H9 (cell line): ENCODE results near the gene ACSM5. TPM values are rescaled to one million over a fixed set of nuclear protein-coding genes. Genes with fewer than 3 reads are reported as not detected.

Experiments used
- DNase-seq: peaks from one replicate; pipeline ENCODE4 v3.0.0-alpha.2; 2017
- H2AFZ ChIP-seq: one replicate; pipeline ENCODE4 v1.6.1; 2013; ENCODE audit warnings: mild to moderate bottlenecking, low read length, control low read depth, moderate library complexity
- H2AK5ac ChIP-seq: 2 replicates; pipeline ENCODE4 v1.6.1; 2013; ENCODE audit warnings: low read length, control low read depth, mixed read lengths; ENCODE audit not compliant: insufficient read length
- H2BK120ac ChIP-seq: one replicate; pipeline ENCODE4 v1.6.1; 2013; ENCODE audit warnings: low read depth, mild to moderate bottlenecking, low read length, control low read depth, inconsistent platforms; ENCODE audit not compliant: poor library complexity, severe bottlenecking
- H2BK12ac ChIP-seq: 2 replicates; pipeline ENCODE4 v1.6.1; 2013; ENCODE audit warnings: low read length, control low read depth, mixed read lengths, low read depth; ENCODE audit not compliant: insufficient read length
- H2BK15ac ChIP-seq: 2 replicates; pipeline ENCODE4 v1.6.1; 2013; ENCODE audit warnings: low read depth, low read length, control low read depth
- H2BK20ac ChIP-seq: one replicate; pipeline ENCODE4 v1.6.1; 2013; ENCODE audit warnings: low read depth, mild to moderate bottlenecking, low read length, control low read depth, inconsistent platforms; ENCODE audit not compliant: poor library complexity, severe bottlenecking
- H2BK5ac ChIP-seq: 2 replicates; pipeline ENCODE4 v1.6.1; 2013; ENCODE audit warnings: low read length, control low read depth, mixed read lengths; ENCODE audit not compliant: insufficient read length
- H3K14ac ChIP-seq: 2 replicates; pipeline ENCODE4 v1.6.1; 2013; ENCODE audit warnings: low read length, control low read depth; ENCODE audit not compliant: insufficient read depth
- H3K18ac ChIP-seq: 2 replicates; pipeline ENCODE4 v1.6.1; 2013; ENCODE audit warnings: low read depth, mild to moderate bottlenecking, mixed read lengths, low read length, control low read depth; ENCODE audit not compliant: insufficient read length
- H3K23ac ChIP-seq: 2 replicates; pipeline ENCODE4 v1.6.1; 2013; ENCODE audit warnings: low read length, control low read depth, mixed read lengths, low read depth; ENCODE audit not compliant: insufficient read length
- H3K23me2 ChIP-seq: 2 replicates; pipeline ENCODE4 v1.6.1; 2013; ENCODE audit warnings: low read depth, mild to moderate bottlenecking, mixed read lengths, low read length, control low read depth; ENCODE audit not compliant: insufficient read length, poor library complexity, severe bottlenecking
- H3K27ac ChIP-seq: 2 replicates; pipeline ENCODE4 v1.5.1; 2013; ENCODE audit warnings: low read length, control low read depth, mixed read lengths, low read depth; ENCODE audit not compliant: insufficient read length
- H3K27me3 ChIP-seq: 2 replicates; pipeline ENCODE4 v1.6.1; 2013; ENCODE audit warnings: low read length, control low read depth, inconsistent platforms; ENCODE audit not compliant: insufficient read depth
- H3K4ac ChIP-seq: 2 replicates; pipeline ENCODE4 v1.6.1; 2013; ENCODE audit warnings: low read depth, mild to moderate bottlenecking, control low read depth, inconsistent platforms, low read length, moderate library complexity
- H3K4me1 ChIP-seq: 2 replicates; pipeline ENCODE4 v1.6.1; 2013; ENCODE audit warnings: low read length, control low read depth, inconsistent platforms; ENCODE audit not compliant: insufficient read depth
- H3K4me2 ChIP-seq: 2 replicates; pipeline ENCODE4 v1.6.1; 2013; ENCODE audit warnings: low read length, control low read depth, mixed read lengths; ENCODE audit not compliant: insufficient read length, insufficient read depth
- H3K56ac ChIP-seq: 2 replicates; pipeline ENCODE4 v1.6.1; 2013; ENCODE audit warnings: low read depth, mild to moderate bottlenecking, mixed read lengths, low read length, control low read depth; ENCODE audit not compliant: insufficient read length
- H3K79me1 ChIP-seq: 2 replicates; pipeline ENCODE4 v1.6.1; 2013; ENCODE audit warnings: low read depth, mild to moderate bottlenecking, moderate library complexity, low read length, control low read depth, inconsistent platforms; ENCODE audit not compliant: insufficient read depth, poor library complexity, severe bottlenecking
- H3K79me2 ChIP-seq: 2 replicates; pipeline ENCODE4 v1.6.1; 2013; ENCODE audit warnings: low read length, control low read depth, inconsistent platforms; ENCODE audit not compliant: insufficient read depth
- H3K9ac ChIP-seq: 2 replicates; pipeline ENCODE4 v1.6.1; 2013; ENCODE audit warnings: low read length, control low read depth, mixed read lengths; ENCODE audit not compliant: insufficient read length; ENCODE audit errors: extremely low read depth
- H3K9me3 ChIP-seq: one replicate; pipeline ENCODE4 v1.6.1; 2013; ENCODE audit warnings: low read depth, low read length, inconsistent platforms; ENCODE audit not compliant: control insufficient read depth
- H3T11ph ChIP-seq: one replicate; pipeline ENCODE4 v1.6.1; 2013; ENCODE audit warnings: mild to moderate bottlenecking, low read length, control low read depth, inconsistent platforms
- H4K20me1 ChIP-seq: one replicate; pipeline ENCODE4 v1.6.1; 2013; ENCODE audit not compliant: control insufficient read depth, insufficient read length, insufficient read depth
- H4K5ac ChIP-seq: 2 replicates; pipeline ENCODE4 v1.6.1; 2013; ENCODE audit warnings: low read depth, mild to moderate bottlenecking, mixed read lengths, low read length, control low read depth; ENCODE audit not compliant: insufficient read length
- H4K8ac ChIP-seq: replicated peaks from 2 replicates; pipeline ENCODE4 v1.6.1; 2013; ENCODE audit warnings: low read length, control low read depth, mixed read lengths, low read depth; ENCODE audit not compliant: insufficient read length
- H4K91ac ChIP-seq: 2 replicates; pipeline ENCODE4 v1.6.1; 2013; ENCODE audit warnings: low read depth, mild to moderate bottlenecking, moderate library complexity, mixed read lengths, low read length, control low read depth; ENCODE audit not compliant: insufficient read length
- H3K27ac Mint-ChIP-seq, 3 experiments: 2 replicates in 2 of 3; 3 replicates in 1 of 3; pipeline ENCODE4 v1.8.0; 2020 to 2021; ENCODE audit warnings: mixed read lengths in 3 of 3, mild to moderate bottlenecking in 1 of 3, moderate library complexity in 1 of 3
- H3K27me3 Mint-ChIP-seq: 2 replicates; pipeline ENCODE4 v1.8.0; 2021; ENCODE audit warnings: low read depth, mild to moderate bottlenecking, moderate library complexity, mixed read lengths
- H3K36me3 Mint-ChIP-seq, 3 experiments: 2 replicates in 2 of 3; 3 replicates in 1 of 3; pipeline ENCODE4 v1.8.0; 2020 to 2021; ENCODE audit warnings: low read depth in 3 of 3, mixed read lengths in 3 of 3; ENCODE audit not compliant: insufficient read depth in 1 of 3
- H3K4me1 Mint-ChIP-seq, 2 experiments: 2 replicates each; pipeline ENCODE4 v1.8.0; 2020; ENCODE audit warnings: mixed read lengths in 2 of 2
- H3K4me3 Mint-ChIP-seq, 2 experiments: 2 replicates in 1 of 2; 3 replicates in 1 of 2; pipeline ENCODE4 v1.8.0; 2020 to 2021; ENCODE audit warnings: mild to moderate bottlenecking in 2 of 2, mixed read lengths in 2 of 2, moderate library complexity in 1 of 2
- H3K9me3 Mint-ChIP-seq, 2 experiments: 2 replicates in 1 of 2; 3 replicates in 1 of 2; pipeline ENCODE4 v1.8.0; 2020; ENCODE audit warnings: mild to moderate bottlenecking in 2 of 2, mixed read lengths in 2 of 2, moderate library complexity in 1 of 2
- CTCF ChIP-seq: fragments of 200-600 bp; sonication (generic); conservative IDR thresholded peaks from 3 replicates; pipeline ENCODE4 v1.8.0; 2021; ENCODE audit warnings: antibody characterized with exemption, mild to moderate bottlenecking
- WGBS: extraction: QIAGEN DNeasy Blood & Tissue Kit; methylation state at CpG from one replicate; pipeline ENCODE4 v1.1.7; 2013; ENCODE audit warnings: missing lambda C conversion rate, low lambda C conversion rate, mixed read lengths; ENCODE audit not compliant: insufficient read length; ENCODE audit errors: extremely low coverage; 5-methylcytosine and 5-hydroxymethylcytosine counted together
- total RNA-seq: library from RNA; stranded (reverse); gene quantifications from 2 replicates; pipeline ENCODE4 v1.2.1, GENCODE V29; 2021

Gene ACSM5
- total RNA-seq, 1 experiment from 2014 or later = not detected

GRCh38 chr16:20364051-20364450 lies 45.3 kb upstream of the ACSM5 start:
- no peak overlapping the region for H4K5ac ChIP-seq
- no peak overlapping the region for H3K23ac ChIP-seq
- no peak for TF ChIP-seq CTCF
- no peak overlapping the region for H2AFZ ChIP-seq
- no peaks in the 10 kb centered on the region for H3K9me3 ChIP-seq
- H3K9me3 Mint-ChIP-seq = no peaks in the 10 kb centered on the region
- no peaks in the 10 kb centered on the region for H3K27me3 ChIP-seq
- no CpG with 5 or more reads among the region's 3 CpGs for WGBS
- no peak overlapping the region for H2BK20ac ChIP-seq
- H4K8ac ChIP-seq = no peak overlapping the region
- no peaks in the 10 kb centered on the region; the same call in 1 of the 2 replicates for H3K79me2 ChIP-seq
- no peaks in the 10 kb centered on the region for H3K79me1 ChIP-seq
- H4K91ac ChIP-seq = no peak overlapping the region
- no peak overlapping the region for H2AK5ac ChIP-seq
- H3K27ac ChIP-seq = no peak overlapping the region
- no peak overlapping the region for H3K14ac ChIP-seq
- H3K4ac ChIP-seq = no peak overlapping the region
- H2BK120ac ChIP-seq = no peak overlapping the region
- H4K20me1 ChIP-seq = no peaks in the 10 kb centered on the region
- DNase-seq = no peak
- H3K27me3 Mint-ChIP-seq = peaks cover 17% of the 10 kb centered on the region
- H3K9ac ChIP-seq = no peak overlapping the region
- no peaks in the 10 kb centered on the region for H3K23me2 ChIP-seq
- H3K4me3 Mint-ChIP-seq = no peak overlapping the region
- no peak overlapping the region for H3K27ac Mint-ChIP-seq
- no peaks in the 10 kb centered on the region; a peak in 1 of 7 replicates for H3K36me3 Mint-ChIP-seq
- no peaks in the 10 kb centered on the region for H3K4me1 ChIP-seq
- H3K56ac ChIP-seq = no peak overlapping the region
- H2BK5ac ChIP-seq = no peak overlapping the region
- H3K4me1 Mint-ChIP-seq = no peaks in the 10 kb centered on the region
- H3K4me2 ChIP-seq = no peak overlapping the region
- H2BK15ac ChIP-seq = no peak overlapping the region
- no peak overlapping the region for H3K18ac ChIP-seq
- no peak overlapping the region for H2BK12ac ChIP-seq
- H3T11ph ChIP-seq = no peak overlapping the region
